Calu3 (cell line): Measurements from ENCODE around the gene ELMO1. TPM values are rescaled to one million over a fixed set of nuclear protein-coding genes. Genes with fewer than 3 reads are reported as not detected.

Experiments used
- BruUV-seq: library from RNA; stranded (reverse); fragments of 400-500 nt; replicated peaks from 2 replicates; lab custom pipeline; 2021; lab: Mats Ljungman, UMichigan
- CTCF ChIA-PET: fragments of 300-600 bp; sonication (Branson Sonifier 250); formaldehyde crosslinking; loops from one replicate; lab custom pipeline; 2022; ENCODE audit warnings: antibody characterized with exemption; lab: Charles Lee
- DNase-seq: peaks from one replicate; pipeline ENCODE4 v3.0.0; 2022
- H3K27ac Mint-ChIP-seq: one replicate; pipeline ENCODE4 v1.8.0; 2022; ENCODE audit warnings: mixed read lengths; ENCODE audit not compliant: unreplicated experiment
- H3K27me3 Mint-ChIP-seq: one replicate; pipeline ENCODE4 v1.8.0; 2022; ENCODE audit warnings: mixed read lengths; ENCODE audit not compliant: unreplicated experiment
- H3K36me3 Mint-ChIP-seq: one replicate; pipeline ENCODE4 v1.8.0; 2022; ENCODE audit warnings: mild to moderate bottlenecking, moderate library complexity, mixed read lengths; ENCODE audit not compliant: insufficient read depth, unreplicated experiment
- H3K4me1 Mint-ChIP-seq: one replicate; pipeline ENCODE4 v1.8.0; 2022; ENCODE audit warnings: mild to moderate bottlenecking, low read depth, mixed read lengths; ENCODE audit not compliant: unreplicated experiment
- H3K4me3 Mint-ChIP-seq: one replicate; pipeline ENCODE4 v1.8.0; 2022; ENCODE audit warnings: mild to moderate bottlenecking, low read depth, moderate library complexity, mixed read lengths; ENCODE audit not compliant: unreplicated experiment
- H3K9me3 Mint-ChIP-seq: one replicate; pipeline ENCODE4 v1.8.0; 2022; ENCODE audit warnings: low read depth, mixed read lengths; ENCODE audit not compliant: unreplicated experiment
- intact Hi-C: fragments of 100-400 bp; cut with micrococcal nuclease; formaldehyde crosslinking; loops from one replicate; pipeline ENCODE4 v1.10.0; 2022; ENCODE audit not compliant: unreplicated experiment
- total RNA-seq: library from RNA; stranded (reverse); gene quantifications from 2 replicates; pipeline ENCODE4 v1.2.3, GENCODE V29; 2022
- TF ChIP-seq, protein P1 (sequence below): fragments of 200-600 bp; IDR thresholded peaks from one replicate; pipeline ENCODE4 v1.8.0; 2022; ENCODE audit warnings: antibody characterized with exemption; ENCODE audit not compliant: unreplicated experiment

Gene ELMO1
- total RNA-seq, 1 experiment from 2014 or later: not detected

- H3K4me1 Mint-ChIP-seq: peaks cover 13% of the 10 kb centered on the region
- peaks cover 14% of the 10 kb centered on the region for H3K27me3 Mint-ChIP-seq
- no peak overlapping the region for H3K4me3 Mint-ChIP-seq
- intact Hi-C loops: no loop called here
- H3K36me3 Mint-ChIP-seq: no peaks in the 10 kb centered on the region
- BruUV-seq: no TSS peak
- CTCF ChIA-PET: interaction anchor here (0.6 kb wide), 1 partner anchor 89 kb away, joined by 4 read pairs; no protein-coding TSS in a partner anchor
- H3K27ac Mint-ChIP-seq: no peak overlapping the region
- TF ChIP-seq, protein P1, sequence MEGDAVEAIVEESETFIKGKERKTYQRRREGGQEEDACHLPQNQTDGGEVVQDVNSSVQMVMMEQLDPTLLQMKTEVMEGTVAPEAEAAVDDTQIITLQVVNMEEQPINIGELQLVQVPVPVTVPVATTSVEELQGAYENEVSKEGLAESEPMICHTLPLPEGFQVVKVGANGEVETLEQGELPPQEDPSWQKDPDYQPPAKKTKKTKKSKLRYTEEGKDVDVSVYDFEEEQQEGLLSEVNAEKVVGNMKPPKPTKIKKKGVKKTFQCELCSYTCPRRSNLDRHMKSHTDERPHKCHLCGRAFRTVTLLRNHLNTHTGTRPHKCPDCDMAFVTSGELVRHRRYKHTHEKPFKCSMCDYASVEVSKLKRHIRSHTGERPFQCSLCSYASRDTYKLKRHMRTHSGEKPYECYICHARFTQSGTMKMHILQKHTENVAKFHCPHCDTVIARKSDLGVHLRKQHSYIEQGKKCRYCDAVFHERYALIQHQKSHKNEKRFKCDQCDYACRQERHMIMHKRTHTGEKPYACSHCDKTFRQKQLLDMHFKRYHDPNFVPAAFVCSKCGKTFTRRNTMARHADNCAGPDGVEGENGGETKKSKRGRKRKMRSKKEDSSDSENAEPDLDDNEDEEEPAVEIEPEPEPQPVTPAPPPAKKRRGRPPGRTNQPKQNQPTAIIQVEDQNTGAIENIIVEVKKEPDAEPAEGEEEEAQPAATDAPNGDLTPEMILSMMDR: no peak
- DNase-seq: no peak
- no peaks in the 10 kb centered on the region for H3K9me3 Mint-ChIP-seq
Observed at GRCh38 chr7:37050801-37051200, 397.9 kb downstream of the ELMO1 start.

- Mint-ChIP-seq H3K4me1 (peaks cover 13% of the 10 kb centered on the region), H3K36me3 (no peaks in the 10 kb centered on the region), H3K4me3 (no peak overlapping the region), H3K9me3 (no peaks in the 10 kb centered on the region), H3K27ac (no peak overlapping the region), H3K27me3 (no peaks in the 10 kb centered on the region)
- CTCF ChIA-PET: interaction anchor here (0.6 kb wide), 1 partner anchor 674 kb away, joined by 5 read pairs; no protein-coding TSS in a partner anchor
- intact Hi-C loops: no loop called here
- BruUV-seq: no TSS peak
- no peak for DNase-seq
- TF ChIP-seq, protein P1: no peak
Observed at GRCh38 chr7:37048674-37049073, 400.0 kb downstream of the ELMO1 start.

DNA sequence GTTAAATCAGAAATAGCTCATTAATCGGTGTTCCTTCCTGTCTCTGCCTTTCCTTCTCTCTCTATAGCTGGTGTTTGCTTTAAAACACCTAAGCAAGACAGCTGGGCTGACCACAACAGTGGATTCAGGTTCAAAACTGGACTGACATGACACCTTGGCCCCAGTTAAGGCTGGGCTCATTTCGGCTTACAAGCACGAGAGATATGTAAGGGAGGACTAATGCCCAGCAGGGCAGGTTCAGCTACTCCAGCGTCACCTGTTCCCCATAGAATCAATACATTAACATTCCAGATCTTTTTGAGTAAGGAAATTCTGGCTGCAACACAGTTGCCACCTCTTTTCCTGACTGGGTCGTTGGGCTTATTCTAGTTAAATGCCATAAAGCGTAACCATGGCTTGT, 401.4 kb downstream of the ELMO1 start:
- Mint-ChIP-seq H3K4me3 (no peak overlapping the region), H3K36me3 (no peaks in the 10 kb centered on the region), H3K27me3 (no peaks in the 10 kb centered on the region), H3K9me3 (no peaks in the 10 kb centered on the region), H3K4me1 (peaks cover 13% of the 10 kb centered on the region), H3K27ac (no peak overlapping the region)
- TF ChIP-seq, protein P1: no peak
- DNase-seq: peak; percentile 29
- intact Hi-C loops: no loop called here
- CTCF ChIA-PET: no interaction called here
- no TSS peak for BruUV-seq

GRCh38 chr7:37046531-37047079, 402.1 kb downstream of the ELMO1 start:
- BruUV-seq: no TSS peak
- TF ChIP-seq, protein P1: no peak
- intact Hi-C loops: no loop called here
- CTCF ChIA-PET: no interaction called here
- no peak overlapping the region for H3K27ac Mint-ChIP-seq
- DNase-seq: no peak
- H3K36me3 Mint-ChIP-seq: no peaks in the 10 kb centered on the region
- peaks cover 13% of the 10 kb centered on the region for H3K4me1 Mint-ChIP-seq
- no peak overlapping the region for H3K4me3 Mint-ChIP-seq
- H3K27me3 Mint-ChIP-seq: no peaks in the 10 kb centered on the region
- no peaks in the 10 kb centered on the region for H3K9me3 Mint-ChIP-seq
